HG03159 (cell line): Measurements from ENCODE around the gene ARX.

Experiments used
- ATAC-seq: cut with Tn5 transposase; IDR thresholded peaks from one replicate; pipeline ENCODE4 v1.9.1; 2021; ENCODE audit warnings: mild to moderate bottlenecking, moderate library complexity; ENCODE audit not compliant: unreplicated experiment

The ARX gene

DNA sequence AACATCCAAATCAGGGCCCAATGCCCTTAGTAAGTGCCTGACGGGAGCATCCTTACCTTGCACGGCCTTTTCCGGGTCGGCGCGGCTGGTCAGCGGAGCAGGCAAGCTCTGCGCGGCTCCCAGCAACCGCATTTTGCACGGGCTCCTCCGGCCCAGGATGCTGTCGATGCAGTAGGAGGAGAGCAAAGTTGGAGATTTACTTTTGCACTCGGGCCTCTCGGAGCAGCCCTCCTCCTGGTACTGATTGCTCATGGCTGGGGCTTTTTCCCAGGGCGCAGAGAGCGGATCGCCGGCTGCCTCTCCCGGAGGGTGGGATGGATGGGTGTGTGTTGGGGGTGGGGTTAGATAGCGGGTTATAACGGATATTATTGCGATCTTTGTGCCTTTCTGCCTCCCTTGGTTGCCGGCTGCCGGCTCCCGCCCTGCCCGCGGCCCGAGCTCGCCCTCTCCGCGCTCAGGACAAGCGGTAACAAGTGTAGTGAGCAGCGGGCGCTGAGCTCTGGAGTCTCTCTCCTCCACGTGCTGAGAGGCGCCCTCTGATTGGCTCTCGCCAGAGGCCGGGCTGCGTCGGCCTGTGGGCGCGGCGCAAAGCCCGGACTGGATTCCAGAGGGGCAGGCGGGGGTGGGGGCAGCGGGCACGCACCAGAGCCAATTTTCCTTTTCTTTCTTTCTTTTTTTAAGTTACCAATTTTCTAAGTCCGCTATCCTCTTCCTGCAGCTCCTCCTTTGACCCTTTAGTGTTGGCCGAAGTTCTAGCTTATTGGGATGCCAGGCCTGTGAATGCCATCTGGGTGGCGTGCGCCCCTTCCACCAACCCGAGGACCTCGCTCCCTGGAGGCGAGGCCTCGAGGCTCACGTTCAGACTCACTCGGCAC lies at the start of gene ARX:
Gene ARX, minus strand, starts transcription at position 480 of the 875 bp plus-strand sequence. Its CDS starts 228 bp downstream, at position 252.
- peak; percentile 48 for ATAC-seq

DNA sequence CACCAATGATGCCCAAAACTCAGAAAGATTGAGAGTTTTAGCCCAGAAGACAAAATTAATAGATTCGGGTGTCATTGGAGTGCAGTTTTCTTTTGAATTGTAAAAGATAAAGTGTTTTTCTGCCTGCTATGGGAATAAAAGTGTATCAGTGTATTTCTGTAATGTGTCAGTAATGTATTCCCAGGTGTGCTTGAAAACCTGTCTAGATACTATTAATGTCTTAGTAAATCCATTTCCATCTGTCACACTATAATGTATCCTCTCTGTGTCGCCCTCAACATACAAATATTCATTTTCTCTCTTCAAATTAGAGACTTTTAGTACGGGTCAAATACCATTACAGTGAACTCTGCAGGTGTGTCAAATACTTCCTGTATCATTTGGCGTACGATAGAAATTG lies 43.5 kb upstream of the ARX start:
- ATAC-seq = no peak

DNA sequence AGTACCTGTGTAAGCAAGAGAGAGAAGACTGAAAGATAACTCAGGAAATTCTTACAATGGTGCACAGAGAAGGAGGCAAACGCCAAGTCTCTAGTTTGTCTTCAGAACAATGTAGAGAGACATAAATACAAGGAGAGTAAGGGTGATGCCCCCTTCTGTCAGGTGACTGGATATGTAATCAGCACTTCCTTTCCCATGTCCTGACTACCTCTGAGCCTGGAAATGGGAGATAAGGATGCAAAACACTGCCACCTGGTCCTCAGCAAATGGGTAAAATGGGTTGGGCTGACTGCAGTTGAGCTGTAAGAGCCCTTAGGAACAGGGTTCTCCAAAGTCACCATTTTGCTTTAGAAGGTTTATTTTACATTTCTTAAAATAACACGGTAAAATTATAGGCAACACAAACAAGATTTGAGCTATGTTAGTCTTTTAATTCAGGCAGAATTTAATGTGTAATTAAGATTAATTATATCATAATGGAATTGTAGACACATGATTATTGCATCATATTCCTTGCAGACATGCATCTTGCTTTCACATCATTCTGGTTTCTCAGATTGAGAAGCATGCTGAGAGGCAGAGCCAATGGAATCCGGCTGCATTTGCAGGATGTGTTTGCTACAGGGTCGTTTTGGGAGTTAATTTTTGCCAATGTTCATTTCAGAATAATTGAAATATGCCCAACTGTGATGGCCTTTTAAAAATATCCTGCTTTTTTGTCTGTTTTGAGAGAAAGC lies 37.2 kb upstream of the ARX start:
- no peak for ATAC-seq

DNA sequence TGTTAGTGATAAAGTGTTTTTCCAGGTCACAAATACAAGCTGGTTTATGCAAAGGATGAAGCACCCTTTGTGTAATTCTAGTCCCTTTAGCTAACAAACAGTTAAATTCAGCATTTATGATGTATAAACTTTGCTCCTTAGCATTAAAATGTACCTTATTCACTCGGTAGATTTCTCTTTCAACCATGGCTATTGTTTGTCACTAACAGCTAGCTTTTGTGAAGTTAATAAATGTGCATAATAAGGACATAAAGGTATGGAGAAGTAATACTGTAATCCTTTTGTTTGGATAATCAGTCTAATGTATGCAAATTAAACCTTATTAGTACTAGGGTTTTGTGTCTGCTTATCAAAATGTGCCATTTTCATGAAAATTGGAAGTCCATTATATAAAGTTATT lies 34.2 kb upstream of the ARX start:
- ATAC-seq = no peak

DNA sequence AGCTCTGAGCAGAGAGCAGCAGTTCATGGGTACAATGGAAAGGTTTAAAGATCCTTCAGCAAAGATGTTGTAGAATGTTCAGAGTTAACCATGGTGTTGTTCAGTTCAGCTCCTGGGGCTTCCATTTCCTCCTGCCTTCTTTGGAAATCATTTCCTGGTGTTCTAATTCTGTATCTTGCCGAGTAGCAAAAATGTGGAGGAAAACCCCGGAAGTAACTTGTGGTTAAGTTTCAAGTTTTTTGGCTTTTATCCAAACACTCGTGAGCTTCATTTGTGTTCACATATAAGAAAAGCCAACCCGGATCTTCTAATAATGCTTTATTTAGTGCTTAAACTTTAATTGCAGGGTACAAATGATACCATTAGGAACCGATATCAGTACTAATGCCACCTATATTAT lies 33.6 kb upstream of the ARX start:
- ATAC-seq = no peak

DNA sequence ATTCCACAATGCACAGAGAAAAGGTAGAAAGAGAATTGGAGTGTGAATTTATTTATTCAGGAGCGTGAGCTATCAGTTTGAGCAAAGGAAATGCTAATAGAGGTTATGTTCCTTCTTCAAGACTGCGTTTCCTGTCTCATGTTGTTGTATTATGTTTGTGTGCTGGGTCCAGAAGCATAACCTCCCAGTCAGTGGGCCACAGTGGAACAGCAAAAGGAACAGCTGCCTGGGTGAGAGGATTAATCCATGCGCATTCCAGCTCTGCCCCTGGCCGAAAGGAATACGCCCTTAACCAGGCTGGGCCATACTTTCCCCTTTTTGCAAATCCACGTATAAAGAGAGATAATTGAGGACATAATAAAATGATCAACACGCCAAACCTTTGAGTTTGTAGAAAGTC lies 32.4 kb upstream of the ARX start:
- ATAC-seq = no peak

DNA sequence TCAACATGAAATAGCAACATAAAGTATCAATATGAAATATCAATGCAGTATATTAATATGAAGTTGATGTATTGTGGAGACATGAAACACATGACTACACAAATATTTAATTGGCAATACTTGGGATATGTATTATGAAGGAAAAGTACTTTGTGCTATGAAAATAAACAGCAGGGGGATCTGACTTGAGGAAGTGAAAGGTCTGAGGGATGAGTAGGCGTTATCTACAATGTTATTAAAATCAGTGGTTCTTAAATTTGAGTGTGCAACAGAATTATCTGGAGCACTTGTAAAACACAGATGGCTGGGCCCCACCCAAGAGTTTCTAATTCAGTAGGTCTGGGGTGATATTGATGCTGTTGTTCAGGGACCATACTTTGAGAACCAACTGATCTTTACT lies 27.4 kb upstream of the ARX start:
- no peak for ATAC-seq

DNA sequence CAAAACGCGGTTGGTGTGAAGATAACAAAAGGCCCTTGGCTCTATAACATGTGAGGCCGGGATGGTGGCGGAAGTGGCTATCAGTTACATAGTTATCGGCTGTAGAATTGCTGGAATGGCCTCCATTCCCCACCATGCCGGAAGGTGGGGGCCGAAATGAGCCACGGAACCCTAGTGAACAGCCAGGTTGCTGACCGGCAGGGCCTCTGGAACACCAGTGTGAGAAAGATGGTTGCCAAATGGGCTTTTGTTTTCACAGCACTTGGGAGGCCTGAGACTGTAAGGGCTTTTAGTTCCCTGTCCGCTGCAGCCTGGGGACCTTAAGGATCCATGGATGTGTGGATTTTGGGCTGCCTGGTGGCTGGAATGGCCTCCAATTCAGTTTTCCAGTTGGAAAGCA lies 23.3 kb upstream of the ARX start:
- no peak for ATAC-seq

DNA sequence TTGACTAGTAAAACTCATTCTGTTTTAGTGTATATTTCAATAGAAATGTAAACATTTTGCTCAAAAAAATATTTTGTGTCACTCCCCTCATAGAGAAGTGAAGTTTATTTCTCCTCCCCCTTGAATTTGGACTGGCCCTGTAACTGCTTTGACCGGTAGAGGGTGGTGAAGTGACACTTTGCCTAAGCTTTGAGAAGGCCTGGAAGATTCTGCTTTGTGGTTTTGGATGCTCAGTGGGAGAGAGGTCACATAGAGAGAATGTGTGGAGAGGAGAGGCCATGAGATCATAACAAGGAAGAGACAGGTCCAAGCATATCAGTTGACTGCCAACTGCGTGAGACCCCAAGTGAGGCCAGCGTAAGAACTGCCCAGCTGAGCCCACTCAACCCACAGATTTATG lies 19.1 kb upstream of the ARX start:
- ATAC-seq = no peak

DNA sequence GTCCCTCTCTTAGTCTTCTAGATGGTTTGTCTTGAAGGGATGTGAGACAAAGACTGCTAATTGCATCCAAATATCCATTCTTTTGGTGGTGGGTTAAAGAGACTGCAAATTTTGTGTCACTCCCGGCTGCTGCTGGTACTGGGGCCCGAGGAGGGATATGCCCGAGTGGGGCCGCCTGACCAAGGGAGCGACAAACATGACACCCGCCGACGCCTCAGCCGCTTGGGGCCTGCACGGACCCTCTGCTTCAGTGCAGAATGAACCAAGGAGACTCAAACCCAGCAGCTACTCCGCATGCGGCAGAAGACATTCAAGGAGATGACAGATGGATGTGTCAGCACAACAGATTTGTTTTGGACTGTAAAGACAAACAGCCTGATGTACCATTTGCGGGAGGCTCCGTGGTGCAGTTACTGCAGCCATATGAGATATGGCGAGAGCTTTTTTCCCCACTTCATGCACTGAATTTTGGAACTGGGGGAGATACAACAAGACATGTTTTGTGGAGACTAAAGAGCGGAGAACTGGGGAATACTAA lies 13.6 kb upstream of the ARX start:
- no peak for ATAC-seq

DNA sequence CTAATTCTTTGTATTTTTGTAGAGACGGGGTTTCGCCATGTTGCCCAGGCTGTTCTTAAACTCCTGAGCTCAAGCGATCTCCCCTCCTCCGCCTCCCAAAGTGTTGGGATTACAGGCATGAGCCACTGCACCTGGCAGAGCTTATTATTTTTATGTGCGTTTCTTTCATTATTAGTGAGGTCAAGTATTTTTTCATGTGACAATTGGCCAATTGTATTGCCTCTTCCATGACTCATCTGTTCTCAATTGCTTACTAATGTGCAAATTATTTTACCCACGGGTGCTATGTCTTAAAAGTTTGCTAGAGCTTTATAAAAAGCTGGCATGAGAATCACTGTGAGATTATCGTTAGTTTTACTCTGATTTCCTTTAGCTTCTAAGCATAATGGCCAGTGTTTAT lies 13.0 kb upstream of the ARX start:
- no peak for ATAC-seq

DNA sequence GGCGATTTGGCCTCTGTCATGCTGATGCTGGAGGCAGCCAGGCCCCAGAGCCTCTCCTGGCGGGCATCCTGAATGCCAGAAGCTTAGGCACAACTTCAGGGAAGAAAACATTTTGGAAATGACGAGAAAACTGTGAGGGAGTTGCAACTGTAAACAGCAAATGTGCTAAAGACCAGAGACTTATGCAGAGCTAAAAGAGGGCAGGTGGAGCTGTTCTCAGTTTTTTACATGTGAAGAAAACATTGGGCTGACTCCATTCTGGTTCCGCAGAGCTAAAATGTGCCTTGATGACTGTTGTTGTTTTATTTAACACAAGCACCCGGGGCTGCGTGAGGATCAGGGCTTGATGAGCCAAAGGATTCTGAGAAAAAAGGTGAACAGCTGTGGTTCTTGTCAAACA lies 10.8 kb upstream of the ARX start:
- no peak for ATAC-seq

DNA sequence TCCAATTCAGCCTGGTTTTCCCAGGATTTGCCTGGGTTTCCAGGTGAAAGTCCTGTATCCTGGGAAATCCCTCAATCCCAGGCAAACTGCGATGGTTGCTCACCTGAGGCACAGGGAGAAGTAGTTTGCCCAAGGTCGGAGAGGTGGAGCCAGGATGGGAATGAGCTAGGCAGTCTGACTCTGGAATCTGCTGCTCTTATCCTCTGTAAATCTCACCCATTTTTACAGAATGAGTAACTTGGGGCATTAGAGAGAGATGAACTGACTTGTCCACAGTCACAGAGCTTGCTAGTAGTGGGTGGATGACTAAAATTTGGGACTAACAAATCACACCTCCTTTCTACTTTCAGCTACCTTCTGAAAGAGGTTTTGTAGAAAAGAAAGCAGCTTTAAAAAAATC lies 9.8 kb upstream of the ARX start:
- ATAC-seq = no peak

DNA sequence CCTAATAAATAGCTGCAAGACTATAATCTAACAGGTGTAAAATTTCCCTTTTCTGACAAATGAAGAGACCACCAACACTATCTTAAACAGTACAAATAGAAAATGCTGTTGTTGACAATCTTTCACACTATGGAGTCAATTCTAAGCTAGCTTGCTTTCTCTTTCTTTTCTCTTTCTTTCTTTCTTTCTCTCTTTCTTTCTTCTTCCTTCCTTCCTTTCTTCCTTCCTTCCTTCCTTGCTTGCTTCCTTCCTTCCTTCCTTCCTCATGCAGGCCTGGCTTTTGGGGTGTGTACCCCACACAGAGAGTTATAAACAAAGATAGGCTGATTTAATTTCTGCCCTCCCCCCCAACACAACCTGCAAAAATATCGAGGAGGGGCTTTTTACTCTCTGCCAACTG lies 8.1 kb upstream of the ARX start:
- ATAC-seq = no peak

DNA sequence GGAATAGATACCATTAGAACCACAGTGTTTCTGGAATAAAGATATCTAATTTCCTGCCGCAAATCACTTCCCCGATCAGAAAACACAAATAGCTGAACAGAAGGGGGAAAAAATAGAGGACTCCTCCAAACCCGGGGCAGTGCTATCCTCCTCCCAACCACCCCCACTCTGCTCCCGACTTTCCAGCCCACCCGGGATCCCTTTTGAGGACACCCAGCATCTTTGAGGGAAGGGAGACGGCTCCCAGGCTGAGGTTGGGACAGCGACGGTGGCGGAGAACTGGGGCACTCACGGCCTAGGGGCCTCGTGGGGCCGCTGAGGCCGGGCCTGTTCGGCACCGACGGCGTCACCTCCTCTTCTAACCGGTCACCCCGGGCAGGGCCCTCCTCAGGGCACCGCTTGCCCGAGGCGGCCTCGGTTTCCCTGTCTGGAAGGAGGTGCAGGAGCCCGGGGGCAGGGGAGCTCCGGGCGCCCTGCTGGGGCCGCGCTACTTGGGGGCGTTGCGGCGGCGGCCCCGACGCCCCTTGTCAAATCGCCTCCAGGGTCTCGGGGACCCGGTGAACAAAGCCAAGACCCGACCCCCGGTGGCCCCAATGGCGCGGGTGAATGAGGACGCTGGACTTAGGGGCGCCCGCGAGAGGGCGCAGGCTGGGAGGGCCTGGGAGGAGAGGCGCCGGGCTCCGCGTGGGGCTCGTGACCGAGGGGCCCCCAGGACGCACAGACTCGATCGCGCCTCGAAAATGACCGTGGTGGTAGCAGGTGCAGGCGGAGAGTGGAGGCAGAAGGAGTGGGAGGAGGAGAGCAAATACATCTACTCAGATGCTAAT lies 6.9 kb upstream of the ARX start:
- no peak for ATAC-seq

DNA sequence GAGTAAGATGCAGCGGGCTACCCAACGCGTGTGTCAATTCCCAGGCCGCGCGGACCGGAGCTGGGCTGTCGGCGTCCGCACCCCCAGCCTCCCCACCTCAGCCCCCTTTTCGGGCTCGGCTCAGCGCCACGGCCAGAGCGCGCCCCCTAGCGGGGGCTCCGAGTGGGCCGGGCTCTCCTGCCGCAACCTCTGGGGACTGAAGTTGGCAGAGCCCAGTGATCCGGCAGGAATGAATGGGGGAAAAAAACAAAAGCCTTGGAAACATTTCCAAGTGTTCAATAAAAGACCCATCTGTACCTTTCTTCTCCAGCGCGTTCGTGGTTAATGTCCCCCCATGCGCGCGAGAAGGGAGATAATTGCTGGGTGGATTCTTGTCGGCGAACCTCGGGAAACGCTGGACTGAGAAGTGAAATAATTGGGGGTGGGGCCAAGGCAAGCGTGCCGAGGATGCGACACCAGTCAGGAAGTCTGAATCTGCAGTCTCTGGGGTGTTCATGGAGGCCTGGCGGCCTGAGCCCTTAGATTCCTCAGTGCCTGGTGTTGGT lies 5.2 kb upstream of the ARX start:
- ATAC-seq = peak; percentile 59

DNA sequence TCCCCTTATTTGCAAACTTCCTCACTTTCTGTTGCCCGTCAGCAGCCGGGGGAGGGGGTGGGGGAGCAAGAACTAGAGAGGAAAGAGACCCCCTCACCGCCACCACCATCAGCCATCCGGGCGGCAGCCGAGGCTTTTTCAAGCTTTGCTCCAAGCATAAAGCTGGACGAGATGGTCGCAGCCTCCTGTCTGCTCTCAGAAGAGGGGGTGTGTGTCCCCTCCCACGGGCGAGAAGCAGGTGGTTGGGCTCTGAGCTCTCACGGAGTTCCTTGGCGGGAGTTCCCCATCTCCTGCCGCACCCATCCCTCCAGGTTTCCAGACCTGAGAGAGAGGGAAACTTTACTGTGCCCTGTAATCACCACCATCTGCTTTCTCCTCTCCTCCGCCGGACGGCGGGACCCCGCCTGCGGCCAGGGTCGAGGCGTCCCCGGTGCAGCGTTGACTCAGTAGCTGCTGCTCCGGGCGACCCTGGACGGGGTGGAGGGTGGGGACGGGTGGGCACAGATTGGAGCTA lies 4.7 kb upstream of the ARX start:
- ATAC-seq = no peak

DNA sequence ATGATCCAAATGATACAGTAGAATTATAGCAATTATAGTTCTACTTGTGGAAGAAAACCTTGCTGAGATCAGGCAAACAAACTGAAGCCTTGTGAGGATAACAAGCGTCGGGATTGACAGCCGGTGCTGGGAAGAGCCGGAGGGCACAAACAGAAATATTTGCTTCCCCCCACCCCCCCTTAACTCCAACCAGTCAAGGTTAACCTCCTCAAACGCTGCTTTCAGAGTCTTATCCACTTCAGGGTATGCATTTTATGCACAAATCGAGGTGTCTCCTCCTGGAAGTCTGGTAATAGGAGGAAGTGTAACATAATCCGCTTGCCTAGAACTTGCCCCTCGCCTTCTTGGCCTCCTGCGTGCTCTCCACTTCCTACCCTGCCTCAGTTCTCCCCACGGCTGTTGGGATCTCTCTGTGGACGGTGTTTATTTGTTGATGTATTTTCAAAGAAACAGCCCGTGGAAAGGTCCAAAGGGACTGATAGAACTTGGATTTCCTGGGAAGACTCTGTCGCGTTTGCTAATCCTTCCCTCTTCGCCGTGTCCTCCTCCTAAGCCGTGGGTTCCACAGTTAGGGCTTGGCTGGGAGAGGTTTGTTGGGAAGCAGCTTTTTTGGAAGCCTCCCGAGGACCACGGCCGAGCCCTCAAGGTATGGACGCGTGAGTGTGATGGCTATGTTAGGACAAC lies 4.1 kb upstream of the ARX start:
- ATAC-seq = no peak

DNA sequence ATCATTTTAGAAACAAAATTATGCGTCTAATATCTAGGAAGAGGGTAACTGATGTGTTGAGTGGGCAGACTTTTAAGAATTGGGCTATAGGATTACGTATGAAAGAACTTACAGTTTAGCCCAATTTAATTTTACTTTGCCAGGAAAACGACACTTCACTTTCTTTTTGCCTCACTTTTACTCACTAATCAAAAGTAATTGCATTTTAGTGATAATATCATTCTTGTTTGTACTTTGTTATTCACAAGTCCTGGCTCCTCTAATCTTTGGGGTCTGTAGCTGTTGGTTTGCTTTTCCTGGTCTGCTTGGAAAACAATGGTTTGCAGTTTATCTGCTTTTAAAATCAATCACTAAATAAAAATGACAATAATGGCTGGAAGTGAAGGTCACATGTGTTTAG lies 2.9 kb upstream of the ARX start:
- no peak for ATAC-seq

DNA sequence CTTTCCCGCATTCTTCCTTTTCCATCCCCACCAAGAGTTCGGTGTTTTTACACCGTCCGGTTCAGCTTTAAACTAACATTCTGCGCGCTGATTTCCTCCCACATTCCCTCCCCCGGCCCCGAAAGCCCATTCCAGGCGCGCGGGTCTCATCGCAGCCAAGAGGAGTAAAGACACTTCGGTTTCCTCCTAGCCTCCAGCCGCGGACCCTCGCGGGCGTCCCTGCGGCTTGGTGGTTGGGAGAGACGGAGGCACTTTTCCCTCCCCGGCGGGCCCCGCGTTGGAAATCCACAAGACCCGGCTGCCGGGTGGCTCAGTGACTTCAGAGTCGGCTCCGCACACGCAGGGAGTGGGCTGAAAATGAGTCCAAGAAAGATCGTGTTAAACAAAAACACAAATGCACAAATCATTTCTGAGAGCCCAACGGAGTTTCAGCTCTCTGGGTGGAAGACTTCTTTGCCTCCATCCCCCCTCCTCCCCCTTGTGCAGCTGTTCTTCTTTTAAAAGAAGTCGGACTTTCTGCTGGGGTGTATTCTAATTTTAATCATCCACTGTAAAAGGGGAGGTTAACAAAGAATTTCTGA lies 2.0 kb upstream of the ARX start:
- ATAC-seq = no peak
